Measurements from ENCODE around the gene PRKN.

The PRKN gene

GRCh38 chr6:161961046-161961445 lies 766.5 kb downstream of the PRKN start:
- DNase-seq (ENCODE audit: low read depth in 2 of 2), result no peak

- no peak for DNase-seq (ENCODE audit: low read depth in 2 of 2)
These were observed 768.5 kb downstream of the PRKN start for GRCh38 chr6:161959072-161959471.

- no peak for DNase-seq (ENCODE audit: low read depth in 2 of 2)
These were observed 771.5 kb downstream of the PRKN start for GRCh38 chr6:161956082-161956481.

- DNase-seq (ENCODE audit: low read depth in 2 of 2), result no peak
These were observed 772.8 kb downstream of the PRKN start for GRCh38 chr6:161954699-161955276.

- DNase-seq (ENCODE audit: low read depth in 2 of 2), result no peak
These were observed 773.5 kb downstream of the PRKN start for GRCh38 chr6:161954077-161954476.

GRCh38 chr6:161951126-161951525 lies 776.4 kb downstream of the PRKN start:
- no peak for DNase-seq (ENCODE audit: low read depth in 2 of 2)

- no peak for DNase-seq (ENCODE audit: low read depth in 2 of 2)
These were observed 778.0 kb downstream of the PRKN start for GRCh38 chr6:161949531-161949930.

- no peak for DNase-seq (ENCODE audit: low read depth in 2 of 2)
These were observed 779.1 kb downstream of the PRKN start for GRCh38 chr6:161948462-161948861.

GRCh38 chr6:161947371-161947770 lies 780.2 kb downstream of the PRKN start:
- DNase-seq (ENCODE audit: low read depth in 2 of 2), result no peak

GRCh38 chr6:161946461-161946860 lies 781.1 kb downstream of the PRKN start:
- no peak for DNase-seq (ENCODE audit: low read depth in 2 of 2)

GRCh38 chr6:161943561-161943960 lies 784.0 kb downstream of the PRKN start:
- DNase-seq (ENCODE audit: low read depth in 2 of 2), result no peak

GRCh38 chr6:161941565-161941964 lies 786.0 kb downstream of the PRKN start:
- DNase-seq (ENCODE audit: low read depth in 2 of 2), result no peak

GRCh38 chr6:161940519-161940918 lies 787.0 kb downstream of the PRKN start:
- DNase-seq (ENCODE audit: low read depth in 2 of 2), result no peak

- DNase-seq (ENCODE audit: low read depth in 2 of 2), result no peak
These were observed 801.2 kb downstream of the PRKN start for GRCh38 chr6:161926324-161926723.

GRCh38 chr6:161924516-161925116 lies 803.0 kb downstream of the PRKN start:
- no peak for DNase-seq (ENCODE audit: low read depth in 2 of 2)

GRCh38 chr6:161922631-161923119 lies 804.9 kb downstream of the PRKN start:
- DNase-seq (ENCODE audit: low read depth in 2 of 2), result no peak

GRCh38 chr6:161921602-161922395 lies 805.8 kb downstream of the PRKN start:
- no peak for DNase-seq (ENCODE audit: low read depth in 2 of 2)

- no peak for DNase-seq (ENCODE audit: low read depth in 2 of 2)
These were observed 807.9 kb downstream of the PRKN start for GRCh38 chr6:161919691-161920090.

- DNase-seq (ENCODE audit: low read depth in 2 of 2), result no peak
These were observed 808.8 kb downstream of the PRKN start for GRCh38 chr6:161918628-161919205.

- DNase-seq (ENCODE audit: low read depth in 2 of 2), result no peak
These were observed 809.4 kb downstream of the PRKN start for GRCh38 chr6:161918109-161918531.

GRCh38 chr6:161917645-161918044 lies 809.9 kb downstream of the PRKN start:
- no peak for DNase-seq (ENCODE audit: low read depth in 2 of 2)

GRCh38 chr6:161915456-161915964 lies 812.1 kb downstream of the PRKN start:
- DNase-seq (ENCODE audit: low read depth in 2 of 2), result no peak
